ENCODE measurements around the gene NUDT9.
"Not testable (repeated sequence)": the region's sequence is repeated elsewhere in the genome, so short reads cannot be mapped to it uniquely, and the experiment has no call there.

The NUDT9 gene

DNA sequence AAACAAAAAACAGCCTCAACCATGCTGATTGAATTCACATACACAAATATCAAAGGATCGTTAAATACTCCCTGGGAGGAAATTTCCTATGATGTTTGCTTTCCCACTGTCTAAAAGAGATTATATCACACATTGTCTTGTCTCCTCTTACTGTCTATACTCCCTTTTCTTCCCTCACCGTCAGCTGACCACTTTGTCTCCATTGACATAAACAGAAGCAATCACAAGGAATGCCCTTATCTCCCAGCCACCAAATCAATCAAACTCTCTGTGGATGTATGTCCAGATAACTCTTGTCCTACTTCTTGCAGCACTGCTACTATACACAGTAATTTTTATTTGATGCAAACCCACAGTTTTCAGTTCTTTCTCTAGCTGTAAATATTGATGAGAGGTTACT, 12.2 kb upstream of the NUDT9 start:
- no peak for DNase-seq

DNA sequence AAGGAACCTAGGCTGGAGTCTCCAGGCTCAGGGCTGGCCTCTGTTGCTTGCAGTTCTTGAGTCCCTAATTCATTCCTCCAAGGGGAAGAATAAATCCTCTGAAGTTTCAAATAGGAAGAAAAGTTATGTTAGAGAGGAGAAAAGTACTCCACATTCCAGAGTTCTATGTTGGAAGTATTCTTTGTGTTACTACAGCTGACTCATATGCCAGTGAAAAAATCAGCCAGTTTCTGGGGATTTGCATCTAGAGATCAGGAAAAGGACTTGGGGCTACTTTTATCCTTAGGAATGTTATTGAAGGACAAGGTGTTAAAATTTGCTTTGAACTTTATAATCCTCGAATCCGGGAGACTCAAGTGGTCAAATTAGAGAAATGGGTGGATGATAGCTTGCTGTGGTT, 11.7 kb upstream of the NUDT9 start:
- no peak for DNase-seq

DNA sequence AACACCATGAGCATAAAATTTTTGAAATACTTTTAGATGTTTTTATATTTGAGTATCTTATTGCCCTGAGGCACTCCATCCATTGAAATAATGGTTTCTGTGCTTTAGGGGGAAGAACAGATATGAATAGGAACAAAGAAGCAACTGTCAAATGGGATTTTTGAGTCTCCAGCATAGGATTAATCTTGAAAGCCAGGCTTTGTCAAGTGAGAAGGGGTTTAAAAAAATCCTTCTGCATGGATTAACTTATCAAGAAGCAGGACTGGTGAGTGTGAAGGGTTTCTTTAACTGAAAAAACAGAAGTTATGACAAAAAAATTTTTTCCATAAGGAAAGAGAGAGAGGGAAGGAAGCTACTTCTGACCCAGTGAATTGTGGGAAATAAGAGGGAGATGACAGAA, 7.6 kb upstream of the NUDT9 start:
- DNase-seq = no peak

DNA sequence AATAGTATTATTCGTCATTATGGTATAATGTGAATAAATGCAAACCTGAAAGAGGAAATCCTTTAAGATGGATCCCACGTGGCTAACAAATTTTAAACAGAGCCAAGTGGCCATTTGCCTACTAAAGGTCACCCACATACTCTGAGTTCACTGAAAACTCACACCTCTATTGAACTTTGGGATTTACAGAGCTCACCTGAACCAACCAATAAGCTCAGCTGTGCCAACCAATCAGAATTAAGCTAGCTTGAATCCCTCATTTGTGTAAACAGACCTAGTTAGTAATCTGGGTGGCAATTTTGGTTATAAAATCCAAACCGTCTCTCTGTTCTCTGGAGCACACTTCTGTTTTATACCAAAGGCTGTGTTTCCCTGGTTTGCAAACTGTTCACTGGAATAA, 5.4 kb upstream of the NUDT9 start:
- no peak for DNase-seq

DNA sequence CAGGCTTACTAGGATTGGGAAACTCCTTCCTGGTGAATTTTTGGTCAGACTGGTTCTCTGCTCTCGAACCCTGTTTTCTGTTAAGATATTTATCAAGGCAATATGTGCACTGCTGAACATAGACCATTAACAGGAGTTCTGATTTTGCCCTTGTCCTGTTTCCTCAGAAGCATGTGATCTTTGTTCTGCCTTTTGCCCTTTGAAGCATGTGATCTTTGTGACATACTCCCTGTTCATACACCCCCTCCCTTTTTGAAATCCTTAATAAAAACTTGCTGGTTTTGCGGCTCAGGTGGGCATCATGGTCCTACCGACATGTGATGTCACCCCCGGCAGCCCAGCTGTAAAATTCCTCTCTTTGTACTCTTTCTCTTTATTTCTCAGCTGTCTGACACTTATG, 4.0 kb upstream of the NUDT9 start:
- not testable (repeated sequence) for DNase-seq

DNA sequence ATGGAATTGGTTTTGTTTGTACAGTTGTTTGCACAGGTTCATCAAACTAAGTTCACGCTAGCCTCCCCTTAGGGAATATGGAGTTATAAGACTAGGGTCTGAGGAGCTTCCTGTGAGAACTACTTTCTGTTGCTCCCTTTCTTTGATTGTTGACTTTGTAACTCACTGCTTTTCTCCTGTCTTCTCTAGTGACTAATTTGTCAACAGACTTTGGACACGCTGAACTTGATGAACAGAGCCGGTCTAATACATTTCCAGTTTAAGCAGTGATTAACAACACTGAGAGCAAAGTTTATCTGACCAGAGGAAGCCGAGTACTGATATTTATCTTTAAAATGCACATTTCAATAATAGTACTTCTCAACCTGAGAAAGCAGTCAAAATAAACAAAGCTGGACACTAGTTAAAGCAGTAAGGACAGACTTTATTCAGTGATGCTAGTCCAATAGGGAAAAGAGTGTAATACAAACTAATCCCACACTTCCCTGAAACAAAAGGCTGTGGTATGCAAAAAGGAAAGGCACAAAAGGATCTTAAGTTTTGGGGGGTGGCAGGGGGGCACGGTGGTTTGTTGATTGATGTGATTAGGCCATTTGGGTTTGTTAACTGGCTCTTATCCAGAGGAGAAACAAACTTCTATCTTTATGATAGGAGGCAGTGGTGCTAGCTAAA, 2.7 kb upstream of the NUDT9 start:
- no peak for DNase-seq

DNA sequence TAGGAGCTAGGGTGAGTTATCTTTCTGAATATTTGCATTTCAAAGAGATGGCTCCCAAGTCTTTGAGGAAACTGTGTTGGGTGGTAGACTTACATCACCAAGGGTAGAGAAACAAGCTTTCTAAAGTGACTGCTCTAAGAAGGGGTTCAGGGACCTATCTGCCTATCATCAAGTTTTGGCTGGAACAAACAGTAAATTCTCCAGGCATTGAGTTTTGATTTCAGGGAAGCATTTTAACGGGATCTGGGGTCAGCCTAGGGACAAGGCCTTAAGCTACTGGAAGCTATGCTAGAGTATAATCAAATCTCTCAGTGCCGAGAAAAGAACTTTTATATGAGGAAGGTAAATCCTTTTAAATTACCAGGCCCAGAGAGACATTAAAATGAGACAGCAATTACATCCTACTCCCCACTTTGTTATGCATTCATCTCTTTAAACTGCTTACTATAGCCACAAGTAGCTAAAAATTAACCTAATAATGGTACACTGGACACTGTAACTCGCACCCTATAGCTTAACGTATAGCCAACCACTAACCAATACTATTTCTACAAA, 2.0 kb upstream of the NUDT9 start:
- no peak for DNase-seq

DNA sequence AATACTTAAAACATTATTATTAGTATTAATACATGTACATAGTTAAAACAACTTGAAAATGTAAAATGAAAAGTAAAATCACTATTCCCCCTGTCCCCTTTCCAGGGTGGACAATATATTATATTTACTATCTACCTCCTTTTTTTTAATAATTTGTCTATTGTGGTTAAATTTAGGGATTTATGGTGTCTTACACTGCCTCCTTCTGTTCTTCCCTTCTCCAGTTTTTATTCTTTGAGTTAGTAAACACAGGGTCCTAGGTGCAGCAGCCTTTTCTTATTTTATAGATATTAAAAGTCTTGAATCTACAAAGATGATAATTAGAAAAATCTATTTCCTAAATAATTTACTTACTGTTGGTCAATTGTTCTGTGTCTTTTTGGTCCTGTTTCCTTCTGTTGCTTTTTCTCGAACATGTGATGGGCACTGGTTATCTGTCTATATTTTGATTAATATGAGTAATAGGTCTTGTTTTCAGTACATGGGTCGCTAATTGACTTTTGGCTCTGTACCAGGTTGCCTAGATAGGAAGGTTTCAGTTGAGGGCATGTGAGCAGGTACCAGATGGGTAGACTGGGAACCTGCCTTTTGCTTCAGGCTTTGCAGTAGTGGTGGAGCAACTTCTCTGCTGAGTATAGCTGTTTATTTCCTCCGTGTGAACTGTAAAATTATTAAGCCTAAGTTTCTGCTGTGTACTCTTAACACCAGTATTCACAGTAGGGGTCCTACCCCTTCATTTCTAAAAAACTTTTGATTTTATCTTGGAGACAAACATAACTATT, 1.1 kb downstream of the NUDT9 start:
- DNase-seq = no peak

DNA sequence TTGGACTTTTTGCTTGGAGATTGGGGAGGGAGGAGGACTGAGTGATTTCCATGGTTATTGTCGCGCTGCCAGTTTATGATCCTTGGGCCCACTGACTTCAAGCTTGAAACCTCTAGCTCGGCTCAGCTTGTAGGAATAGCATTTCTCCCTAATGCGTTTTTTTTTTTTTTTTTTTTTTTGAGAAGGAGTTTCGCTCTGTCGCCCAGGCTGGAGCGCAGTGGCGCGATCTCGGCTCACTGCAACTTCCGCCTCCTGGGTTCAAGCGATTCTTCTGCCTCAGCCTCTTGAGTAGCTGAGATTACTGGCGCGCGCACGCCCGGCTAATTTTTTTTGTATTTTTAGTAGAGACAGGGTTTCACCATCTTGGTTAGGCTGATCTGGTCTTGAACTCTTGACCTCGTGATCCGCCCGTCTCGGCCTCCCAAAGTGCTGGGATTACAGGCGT, 1.7 kb downstream of the NUDT9 start:
- DNase-seq = not testable (repeated sequence)

DNA sequence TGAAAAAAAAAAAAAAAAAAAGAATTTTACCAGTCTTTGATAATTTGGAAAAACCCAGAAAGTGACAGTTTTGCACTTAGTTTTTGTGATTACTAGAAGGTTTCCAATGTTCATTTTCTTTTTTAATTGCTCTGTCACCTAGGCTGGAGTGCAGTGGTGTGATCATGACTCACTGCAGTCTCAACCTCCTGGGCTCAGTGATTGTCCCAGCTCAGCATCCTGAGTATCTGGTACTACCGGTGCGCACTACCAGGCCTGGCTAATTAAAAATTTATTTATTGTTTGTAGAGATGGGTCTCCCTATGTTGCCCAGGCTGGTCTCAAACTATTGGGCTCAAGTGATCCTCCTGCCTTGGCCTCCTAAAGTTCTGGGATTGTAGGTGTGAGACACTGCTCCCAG, 3.3 kb downstream of the NUDT9 start:
- no peak for DNase-seq

DNA sequence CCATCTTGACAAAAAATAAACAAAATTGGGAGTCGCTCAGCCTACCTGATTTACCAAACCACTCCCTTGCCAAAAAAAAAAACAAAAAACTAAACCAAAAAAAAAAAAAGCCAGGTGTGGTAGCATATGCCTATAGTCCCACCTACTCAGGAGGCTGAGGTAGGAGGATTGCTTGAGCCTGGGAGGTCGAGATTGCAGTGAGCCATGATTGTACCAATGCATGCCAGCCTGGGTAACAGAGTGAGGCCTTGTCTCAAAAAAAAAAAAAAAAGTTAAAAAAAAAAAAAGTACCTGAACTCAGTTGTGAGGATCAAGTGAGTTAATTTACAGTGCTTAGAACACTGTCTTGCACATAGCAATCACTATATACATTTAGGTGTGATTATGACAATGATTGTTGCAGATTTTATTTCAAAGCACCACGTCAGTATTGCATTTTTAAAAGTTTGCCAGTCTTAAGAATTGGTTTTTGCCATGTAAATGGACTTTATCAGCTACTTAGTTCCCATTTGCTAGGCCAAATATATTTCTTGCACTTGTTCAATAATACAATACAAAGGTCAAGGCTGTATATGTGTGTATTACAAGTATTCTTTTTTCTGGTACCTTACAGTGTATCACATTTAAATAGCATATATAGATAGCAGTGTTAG, 4.6 kb downstream of the NUDT9 start:
- no peak for DNase-seq

DNA sequence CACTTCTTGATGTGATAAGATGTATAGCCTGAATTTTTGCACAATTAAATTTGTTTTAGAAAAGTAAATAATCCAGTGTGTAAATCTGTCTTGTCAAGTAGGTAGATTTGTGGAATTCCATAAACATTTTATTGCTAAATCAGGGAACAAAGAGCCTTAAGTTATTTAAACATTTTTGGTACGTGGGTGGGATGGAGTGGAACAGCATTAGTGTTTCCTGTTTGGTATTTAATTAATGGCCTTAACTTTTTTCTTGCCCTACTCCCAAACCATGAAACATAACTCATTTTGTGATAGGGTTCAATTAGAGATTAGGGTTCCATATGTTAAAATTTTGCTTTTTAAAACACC, 5.1 kb downstream of the NUDT9 start:
- no peak for DNase-seq

DNA sequence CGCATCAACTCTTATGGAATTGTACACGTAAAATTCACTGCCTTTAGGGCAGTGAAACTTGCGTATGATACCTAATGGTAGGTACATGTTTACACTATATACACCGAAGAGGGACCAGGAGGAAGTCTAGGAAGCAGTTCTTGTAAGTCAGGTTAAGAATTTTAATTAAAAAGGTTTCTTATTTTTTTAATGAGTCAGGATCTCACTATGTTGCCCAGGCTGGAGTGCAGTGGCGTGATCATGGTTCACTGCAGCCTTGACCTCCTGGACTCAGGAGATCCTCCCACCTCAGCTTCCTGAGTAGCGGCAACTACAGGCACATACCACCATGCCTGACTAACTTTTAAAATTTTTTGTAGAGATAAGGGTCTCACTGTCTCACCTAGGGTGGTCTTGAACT, 6.6 kb downstream of the NUDT9 start:
- no peak for DNase-seq

DNA sequence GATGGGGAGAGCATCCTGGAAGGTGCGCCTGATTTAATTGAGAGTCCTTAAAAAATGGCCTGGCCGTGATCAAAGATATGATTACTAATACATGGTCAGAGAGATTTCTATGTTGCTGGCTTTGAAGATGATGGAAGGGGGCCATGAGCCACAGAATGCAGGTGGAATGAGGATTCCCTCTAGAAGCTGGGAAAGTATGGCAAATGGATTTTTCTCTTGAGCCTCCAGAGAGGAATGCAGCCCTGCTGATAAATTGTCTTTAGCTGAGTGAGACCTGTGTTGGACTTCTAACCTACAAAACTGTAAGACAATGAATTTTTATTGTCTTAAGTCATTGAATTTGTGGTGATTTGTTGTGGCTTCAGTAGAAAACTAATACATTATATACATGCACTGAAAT, 7.7 kb downstream of the NUDT9 start:
- DNase-seq = no peak

DNA sequence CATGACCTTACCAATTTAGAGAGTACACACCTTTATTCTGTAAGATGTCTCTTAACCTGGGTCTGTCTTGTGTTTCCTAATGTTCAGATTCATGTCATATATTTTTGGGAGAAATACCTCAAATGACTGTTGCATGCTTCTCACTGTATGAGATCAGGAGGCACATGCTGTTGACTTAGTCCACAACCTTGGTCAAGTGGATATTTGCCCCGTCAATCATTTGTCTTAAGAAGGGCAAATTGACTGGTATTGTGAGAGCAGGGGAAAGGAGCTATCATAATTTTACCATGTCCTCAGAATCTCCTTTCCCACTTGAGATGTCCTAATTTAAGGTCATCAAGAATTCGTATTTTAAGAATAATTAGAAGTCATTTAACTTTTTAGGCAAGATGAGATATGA, 11.0 kb downstream of the NUDT9 start:
- DNase-seq = no peak

DNA sequence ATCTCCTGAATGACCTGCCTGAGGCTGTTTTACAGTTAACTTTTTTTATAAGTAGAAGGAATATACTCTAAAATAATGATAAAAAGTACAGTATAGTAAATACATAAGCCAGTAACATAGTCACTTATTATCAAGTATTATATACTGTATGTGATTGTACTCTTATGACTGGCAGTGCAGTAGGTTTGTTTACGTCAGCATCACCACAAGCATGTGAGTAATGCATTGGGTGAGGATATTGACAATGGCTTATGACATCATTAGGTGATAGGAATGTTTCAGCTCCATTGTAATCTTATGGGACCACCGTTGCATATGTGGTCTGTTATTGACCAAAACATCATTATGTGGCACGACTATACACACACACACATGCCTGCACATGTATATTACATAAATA, 20.5 kb downstream of the NUDT9 start:
- DNase-seq = no peak

DNA sequence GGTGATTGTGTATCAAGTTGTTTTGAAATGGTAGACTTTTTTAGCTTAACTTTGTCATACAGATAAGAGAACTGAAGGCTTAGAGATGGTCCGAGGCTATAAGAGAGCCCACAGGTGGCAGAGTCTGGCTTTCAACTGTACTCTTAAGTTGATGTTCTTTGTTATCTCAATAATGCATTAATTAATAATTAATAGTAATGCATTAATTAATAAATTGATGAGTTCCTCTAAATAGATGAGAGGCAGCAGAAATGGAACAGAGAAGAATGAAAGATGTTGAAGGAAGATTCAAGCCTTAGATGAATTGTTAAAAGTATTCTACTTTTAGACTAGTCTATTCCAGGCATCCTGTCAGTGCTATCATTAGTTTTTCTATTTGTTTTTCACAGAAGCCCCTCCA, 22.4 kb downstream of the NUDT9 start:
- no peak for DNase-seq

DNA sequence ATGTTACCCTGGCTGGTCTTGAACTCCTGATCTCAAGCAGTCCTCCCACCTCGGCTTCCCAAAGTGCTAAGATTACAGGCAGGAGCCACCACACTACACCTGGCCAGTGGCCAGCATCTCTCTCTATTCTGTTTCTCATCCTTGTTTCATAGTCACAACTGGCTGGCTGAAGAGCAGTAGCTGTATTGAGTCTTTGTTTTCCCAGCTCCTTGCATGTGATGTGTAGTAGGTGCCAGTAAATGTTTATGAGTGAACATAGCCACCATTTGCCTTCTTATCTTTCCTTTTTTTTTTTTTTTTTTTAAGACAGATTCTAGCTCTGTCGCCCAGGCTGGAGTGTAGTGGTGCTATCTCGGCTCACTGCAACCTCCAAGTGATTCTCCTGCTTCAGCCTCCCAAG, 23.6 kb downstream of the NUDT9 start:
- DNase-seq = no peak

DNA sequence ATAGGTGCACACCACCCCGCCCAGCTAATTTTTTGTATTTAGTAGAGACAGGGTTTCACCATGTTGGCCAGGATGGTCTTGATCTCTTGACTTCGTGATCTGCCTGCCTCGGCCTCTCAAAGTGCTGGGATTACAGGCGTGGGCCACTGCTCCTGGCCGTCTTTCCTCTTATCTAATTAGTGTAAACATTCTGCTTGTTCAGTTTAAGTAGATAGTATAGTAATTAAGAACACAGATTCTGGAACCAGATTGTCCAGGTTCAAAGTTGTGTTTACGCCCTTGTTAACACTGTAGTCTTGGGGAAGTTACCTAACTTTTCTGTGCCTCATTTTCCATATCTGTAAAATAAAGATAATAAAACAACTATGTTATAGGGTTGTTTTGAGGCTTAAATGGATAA, 24.0 kb downstream of the NUDT9 start:
- DNase-seq = not testable (repeated sequence)

DNA sequence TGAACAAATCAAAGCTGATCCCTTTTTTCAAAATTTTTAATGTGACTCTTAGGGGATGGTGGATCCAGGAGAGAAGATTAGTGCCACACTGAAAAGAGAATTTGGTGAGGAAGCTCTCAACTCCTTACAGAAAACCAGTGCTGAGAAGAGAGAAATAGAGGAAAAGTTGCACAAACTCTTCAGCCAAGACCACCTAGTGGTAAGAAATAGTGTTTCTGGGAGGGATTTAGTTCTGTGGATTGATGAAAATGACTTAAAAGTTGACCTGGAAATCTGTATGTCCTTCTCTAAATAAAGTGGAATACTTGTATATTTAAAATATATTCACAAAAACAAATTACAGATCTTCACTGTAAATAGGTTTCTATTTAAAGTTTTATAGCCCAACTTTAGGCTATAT, 29.2 kb downstream of the NUDT9 start:
- DNase-seq = no peak

DNA sequence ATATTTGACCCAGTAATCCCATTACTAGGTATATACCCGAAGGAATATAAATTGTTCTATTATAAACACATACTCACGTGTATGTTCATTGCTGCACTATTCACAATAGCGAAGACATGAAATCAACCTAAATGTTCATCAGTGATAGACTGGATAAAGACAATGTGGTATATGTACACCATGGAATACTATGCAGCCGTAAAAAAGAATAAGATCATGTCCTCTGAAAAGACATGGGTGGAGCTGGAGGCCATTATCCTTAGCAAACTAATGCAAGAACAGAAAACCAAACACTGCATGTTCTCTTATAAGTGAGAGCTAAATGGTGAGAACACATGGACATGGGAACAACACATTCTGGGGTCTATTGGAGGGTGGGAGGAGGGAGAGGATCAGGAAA, 36.5 kb downstream of the NUDT9 start:
- no peak for DNase-seq

DNA sequence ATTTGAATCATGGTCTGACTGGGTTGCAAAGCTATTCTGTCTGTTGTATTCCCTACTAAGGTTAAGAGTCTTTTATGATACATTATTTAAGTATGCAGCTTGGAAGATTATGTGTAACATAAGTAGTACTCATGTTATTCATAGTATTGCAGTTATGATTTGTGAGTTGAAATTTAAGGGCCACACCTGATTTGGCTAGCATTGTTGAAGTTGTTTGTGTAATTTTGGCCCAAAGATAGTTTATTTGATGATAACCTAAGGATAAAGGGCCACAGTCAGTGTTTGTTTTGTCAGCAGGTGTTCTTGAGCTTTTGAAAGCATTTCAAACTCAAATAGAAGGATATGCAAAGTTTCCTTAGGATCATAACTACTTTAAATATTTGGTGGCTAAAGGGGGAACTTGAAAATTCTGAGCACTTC, 38.9 kb downstream of the NUDT9 start:
- DNase-seq = no peak

DNA sequence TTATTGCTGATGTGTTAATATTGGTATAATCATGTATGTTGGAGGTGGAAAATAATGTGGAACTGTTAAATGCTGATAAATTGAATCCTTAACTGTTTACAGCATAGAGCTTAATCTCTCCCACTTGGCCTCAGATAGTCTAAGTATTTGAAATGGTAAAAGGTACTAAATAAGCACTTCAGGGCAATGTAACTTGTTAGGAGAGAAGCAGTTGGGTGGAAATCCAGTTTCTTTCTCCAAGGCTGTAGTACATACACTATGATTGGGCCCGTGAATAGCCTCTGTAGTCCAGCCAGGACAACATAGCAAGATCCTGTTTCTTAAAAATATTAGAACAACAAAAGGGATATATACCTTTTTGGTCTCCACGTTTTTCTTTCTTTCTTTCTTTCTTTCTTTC, 39.7 kb downstream of the NUDT9 start:
- no peak for DNase-seq

DNA sequence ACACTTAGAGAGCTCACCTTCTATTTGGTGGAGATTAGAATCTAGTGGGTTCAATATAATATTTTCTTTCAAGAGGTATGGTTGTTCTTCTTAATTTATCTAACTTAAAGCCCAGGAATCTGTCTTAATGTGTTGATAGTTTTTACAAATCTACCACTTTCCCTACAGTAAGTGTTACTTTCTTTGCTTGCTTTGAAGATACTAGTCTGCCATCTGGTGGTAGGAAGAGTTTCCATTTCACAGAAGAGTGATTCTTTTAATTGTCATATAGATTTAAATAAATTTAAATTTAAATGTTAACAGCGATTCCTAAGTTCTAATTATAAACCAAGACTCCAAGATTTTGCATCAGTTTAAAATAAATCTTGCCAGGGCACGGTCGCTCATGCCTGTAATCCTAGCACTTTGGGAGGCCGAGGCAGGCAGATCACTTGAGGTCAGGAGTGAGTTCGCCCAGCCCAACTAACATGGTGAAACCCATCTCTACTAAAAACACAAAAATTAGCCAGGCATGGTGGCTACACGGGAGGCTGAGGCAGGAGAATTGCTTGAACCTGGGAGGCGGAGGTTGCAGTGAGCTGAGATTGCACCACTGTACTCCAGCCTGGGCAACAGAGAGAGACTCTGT, 43.5 kb downstream of the NUDT9 start:
- DNase-seq = peak; percentile 49

All from amniotic stem cell (primary cell).